ENCODE measurements around the gene KCNJ15.

KCNJ15 gene

GRCh38 chr21:38325216-38325615, 68.4 kb downstream of the KCNJ15 start:
- no peak for DNase-seq (ENCODE audit: low read depth in 2 of 3, low spot score in 2 of 3)

DNA sequence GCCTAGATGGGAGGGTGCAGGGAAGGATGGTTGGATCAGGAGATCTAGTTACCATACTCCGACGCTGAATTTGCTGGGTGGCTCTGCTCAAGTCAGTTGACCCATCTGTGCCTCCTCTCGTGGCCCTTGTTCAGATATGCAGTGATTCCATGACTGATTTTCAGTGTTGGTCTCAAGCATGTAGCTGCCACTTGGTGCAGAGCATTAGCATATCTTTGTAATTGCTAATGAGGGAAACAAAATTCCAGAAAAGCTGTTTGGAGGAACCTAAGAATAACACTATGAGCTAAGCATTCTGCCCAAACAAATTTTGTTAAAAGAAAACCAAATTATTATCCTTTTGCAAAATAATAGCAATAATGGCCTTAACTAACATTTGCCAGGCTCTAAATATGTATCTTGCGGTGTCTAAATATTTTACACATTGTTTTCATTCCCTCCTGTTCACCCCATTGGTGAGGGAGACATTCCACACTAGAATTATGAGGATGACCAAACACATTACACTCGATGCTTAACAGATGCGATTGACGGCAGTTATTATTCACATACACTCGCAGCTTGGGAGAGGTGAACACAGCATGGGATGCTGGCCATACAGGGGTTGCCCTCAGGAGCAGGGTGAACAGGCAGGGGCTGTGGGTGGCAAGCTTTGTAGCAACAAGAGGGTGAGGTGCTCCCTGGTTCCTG, 69.1 kb downstream of the KCNJ15 start:
- no peak for DNase-seq (ENCODE audit: low read depth in 2 of 3, low spot score in 2 of 3)

GRCh38 chr21:38326429-38326828, 69.6 kb downstream of the KCNJ15 start:
- DNase-seq (ENCODE audit: low read depth in 2 of 3, low spot score in 2 of 3), result no peak

GRCh38 chr21:38326899-38327298, 70.1 kb downstream of the KCNJ15 start:
- DNase-seq (ENCODE audit: low read depth in 2 of 3, low spot score in 2 of 3), result no peak

DNA sequence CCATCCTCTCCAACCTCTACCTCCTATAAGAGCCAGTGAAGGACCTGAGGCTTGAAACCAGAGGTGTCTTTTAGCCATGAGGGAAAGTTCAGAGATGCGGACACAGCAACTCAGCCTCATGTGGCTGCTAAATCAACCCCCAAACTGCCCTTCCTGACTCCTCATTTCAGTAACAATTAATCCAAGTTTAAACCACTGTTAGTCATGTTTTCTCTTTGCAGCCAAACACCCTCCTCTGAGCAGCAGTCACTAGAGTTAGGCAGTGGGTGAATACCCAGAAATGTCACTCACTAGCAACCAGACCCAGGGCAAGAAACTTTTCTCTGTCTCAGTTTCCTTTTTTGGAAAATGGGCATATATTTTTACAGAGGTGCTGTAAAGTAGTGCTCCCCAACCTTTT, 71.2 kb downstream of the KCNJ15 start:
- DNase-seq (ENCODE audit: low read depth in 2 of 3, low spot score in 2 of 3), result no peak

- DNase-seq (ENCODE audit: low read depth in 2 of 3, low spot score in 2 of 3), result no peak
Observed at GRCh38 chr21:38329162-38329561, 72.4 kb downstream of the KCNJ15 start.

- DNase-seq (ENCODE audit: low read depth in 2 of 3, low spot score in 2 of 3), result no peak
Observed at GRCh38 chr21:38330666-38331065, 73.9 kb downstream of the KCNJ15 start.

GRCh38 chr21:38333301-38334272, 76.8 kb downstream of the KCNJ15 start:
- no peak for DNase-seq (ENCODE audit: low read depth in 2 of 3, low spot score in 2 of 3)

GRCh38 chr21:38334866-38335265, 78.1 kb downstream of the KCNJ15 start:
- no peak for DNase-seq (ENCODE audit: low read depth in 2 of 3, low spot score in 2 of 3)

DNA sequence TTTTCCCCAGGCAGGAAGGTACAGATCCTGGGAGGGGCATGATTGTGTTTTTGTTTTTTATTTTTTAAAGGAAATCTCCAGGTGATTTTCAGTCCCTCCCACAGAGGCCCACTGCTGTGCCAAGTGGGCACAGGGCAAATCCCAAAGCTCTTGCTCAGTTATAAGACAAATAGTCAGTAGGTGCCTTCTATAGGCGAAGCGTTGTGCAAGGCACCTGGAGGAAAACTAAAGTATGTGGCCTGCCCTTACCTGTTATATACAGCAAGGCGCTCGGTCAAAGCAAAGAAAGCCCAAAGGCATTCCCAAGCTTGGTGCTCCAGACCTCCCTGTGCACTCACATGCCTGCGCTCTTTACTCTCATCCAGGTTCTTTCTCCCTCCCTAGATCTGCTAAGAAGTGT, 81.0 kb downstream of the KCNJ15 start:
- no peak for DNase-seq (ENCODE audit: low read depth in 2 of 3, low spot score in 2 of 3)

- no peak for DNase-seq (ENCODE audit: low read depth in 2 of 3, low spot score in 2 of 3)
Observed at GRCh38 chr21:38340131-38340530, 83.3 kb downstream of the KCNJ15 start.

- no peak for DNase-seq (ENCODE audit: low read depth in 2 of 3, low spot score in 2 of 3)
Observed at GRCh38 chr21:38341546-38342012, 84.8 kb downstream of the KCNJ15 start.

DNA sequence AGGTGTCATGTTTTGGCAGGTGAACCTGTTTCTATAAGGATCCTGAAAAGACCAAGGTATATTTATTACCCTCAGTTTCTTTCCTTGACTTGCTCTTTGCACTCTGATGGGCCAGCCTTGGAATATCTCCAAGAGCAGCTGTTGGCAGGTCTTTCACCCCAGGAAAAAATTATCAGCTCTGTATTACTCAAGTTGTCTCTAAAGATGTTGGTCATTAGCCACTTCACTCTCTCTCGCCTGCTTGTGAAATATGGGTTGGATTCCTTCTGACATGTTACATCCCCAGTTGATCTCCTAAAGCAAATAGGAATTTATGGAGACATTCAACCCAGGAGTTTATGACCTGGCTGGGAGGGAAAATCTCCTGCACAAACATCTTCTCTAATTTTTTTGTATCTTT, 85.9 kb downstream of the KCNJ15 start:
- no peak for DNase-seq (ENCODE audit: low read depth in 2 of 3, low spot score in 2 of 3)

DNA sequence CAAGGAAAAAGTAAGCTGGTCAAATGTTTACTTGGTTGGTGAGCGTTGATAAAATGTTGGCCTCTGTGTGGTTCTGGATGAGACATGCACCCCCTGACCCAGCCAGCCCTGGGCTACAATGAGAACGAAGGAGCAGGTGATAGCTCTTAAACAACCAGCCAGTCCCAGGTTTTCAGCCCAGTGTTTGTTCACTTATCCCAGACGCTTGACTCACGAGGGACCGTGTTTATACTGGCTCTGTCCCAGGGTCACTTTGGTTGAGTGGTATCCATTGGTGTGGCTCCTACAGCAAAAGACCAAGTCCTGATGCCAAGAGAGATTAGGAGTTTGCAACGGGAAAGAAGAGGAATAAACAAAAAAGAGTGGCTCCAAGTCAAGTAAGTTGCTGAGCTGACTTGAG, 86.9 kb downstream of the KCNJ15 start:
- no peak for DNase-seq (ENCODE audit: low read depth in 2 of 3, low spot score in 2 of 3)

DNA sequence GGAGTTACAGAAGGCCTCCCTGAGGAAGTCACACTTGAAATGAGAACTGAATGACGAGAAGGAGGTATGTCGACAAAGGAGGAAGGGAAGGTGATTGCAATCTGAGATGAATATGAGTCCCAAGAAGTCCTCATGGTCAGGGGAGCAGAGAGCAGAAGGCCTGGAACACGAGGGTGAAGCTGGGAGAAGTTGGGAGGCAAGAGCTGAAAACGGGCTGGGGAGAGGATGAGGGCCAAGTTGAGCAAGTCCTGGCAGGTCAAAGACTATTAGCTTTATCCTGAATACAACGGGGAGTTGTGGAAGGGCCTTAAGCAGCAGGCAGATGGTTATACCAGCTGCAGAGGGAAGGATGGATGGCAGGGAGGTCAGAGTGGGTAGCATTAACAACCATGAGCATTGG, 89.5 kb downstream of the KCNJ15 start:
- DNase-seq (ENCODE audit: low read depth in 2 of 3, low spot score in 2 of 3), result no peak

DNA sequence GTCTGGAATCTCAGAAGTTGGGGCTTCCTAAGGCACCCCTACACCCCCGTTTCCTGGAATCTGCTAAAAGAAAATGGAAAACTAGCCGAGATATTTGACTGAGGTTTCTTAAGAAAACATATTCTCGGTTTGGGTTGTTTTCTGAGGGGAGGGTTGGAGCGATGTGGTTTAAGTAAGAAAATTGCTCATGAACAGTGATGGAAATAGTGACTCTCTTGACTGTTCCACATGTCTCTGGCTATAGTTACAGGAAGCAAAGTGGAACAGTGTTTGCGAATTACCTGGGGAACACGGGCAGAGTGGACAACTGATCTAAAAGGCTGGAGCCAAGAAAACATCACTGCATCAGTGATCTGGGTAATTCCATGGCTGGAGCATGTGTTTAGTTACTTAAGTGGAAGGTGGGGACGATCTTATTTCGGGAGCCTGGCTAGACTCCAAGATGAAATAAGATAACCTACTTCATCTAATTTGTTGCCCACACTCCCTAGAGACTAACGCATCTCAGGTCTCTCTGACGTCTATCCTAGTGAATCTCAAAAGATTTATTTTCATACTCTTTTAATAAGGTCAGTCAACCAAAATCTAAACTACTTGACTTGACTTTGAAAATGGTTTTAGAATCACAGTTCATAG, 92.4 kb downstream of the KCNJ15 start:
- DNase-seq (ENCODE audit: low read depth in 2 of 3, low spot score in 2 of 3), result no peak

GRCh38 chr21:38349977-38350376, 93.2 kb downstream of the KCNJ15 start:
- no peak for DNase-seq (ENCODE audit: low read depth in 2 of 3, low spot score in 2 of 3)

GRCh38 chr21:38350684-38351083, 93.9 kb downstream of the KCNJ15 start:
- DNase-seq (ENCODE audit: low read depth in 2 of 3, low spot score in 2 of 3), result no peak

GRCh38 chr21:38351176-38351959, 94.6 kb downstream of the KCNJ15 start:
- DNase-seq (ENCODE audit: low read depth in 2 of 3, low spot score in 2 of 3), result no peak

DNA sequence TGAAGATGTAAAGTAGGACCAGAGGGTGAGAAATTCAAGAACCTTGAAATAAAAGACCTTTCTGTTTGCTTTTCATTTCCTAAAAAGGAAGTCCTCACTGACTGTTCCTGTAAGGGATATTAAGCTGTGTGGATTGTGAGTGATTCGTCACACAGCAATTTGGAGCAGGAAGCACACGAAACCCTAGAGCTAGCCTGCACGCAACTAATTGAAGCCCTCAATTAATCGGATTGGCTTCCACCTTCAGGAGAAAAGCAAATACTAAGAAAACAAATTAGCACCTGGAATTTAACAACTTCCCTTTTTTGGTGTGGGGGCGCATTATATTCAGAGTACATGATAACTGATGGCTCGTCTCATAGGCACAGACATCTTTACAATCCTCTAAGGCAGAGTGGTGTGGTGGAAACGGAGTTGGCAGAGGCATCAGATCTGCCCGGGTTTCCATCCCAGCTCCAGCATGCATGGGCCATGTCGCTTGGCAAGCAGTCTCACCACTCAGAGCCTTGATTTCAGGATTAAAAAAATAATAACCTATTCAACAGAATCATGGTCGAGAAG, 95.2 kb downstream of the KCNJ15 start:
- no peak for DNase-seq (ENCODE audit: low read depth in 2 of 3, low spot score in 2 of 3)
